Endodermal cell (in vitro differentiated cells): ENCODE data around the gene PXT1. TPM values are rescaled to one million over a fixed set of nuclear protein-coding genes. Genes with fewer than 3 reads are reported as not detected.

ENCODE experiments used
- DNase-seq: peaks from one replicate; pipeline ENCODE4 v3.0.0-alpha.2; 2017
- H3K27ac ChIP-seq: 2 replicates; pipeline ENCODE4 v1.5.1; 2013; ENCODE audit warnings: mild to moderate bottlenecking, low read depth, low read length, moderate library complexity
- H3K27me3 ChIP-seq: 2 replicates; pipeline ENCODE4 v1.6.1; 2013; ENCODE audit warnings: mild to moderate bottlenecking, low read length, moderate library complexity; ENCODE audit not compliant: insufficient read depth, control insufficient read depth, poor library complexity, severe bottlenecking
- H3K36me3 ChIP-seq: 2 replicates; pipeline ENCODE4 v1.7.0; 2013; ENCODE audit warnings: mild to moderate bottlenecking, low read length, moderate library complexity; ENCODE audit not compliant: control insufficient read depth, insufficient read depth
- H3K4me1 ChIP-seq: one replicate; pipeline ENCODE4 v1.7.0; 2013; ENCODE audit warnings: low read length; ENCODE audit not compliant: control insufficient read depth, insufficient read depth
- H3K4me3 ChIP-seq: 2 replicates; pipeline ENCODE4 v1.5.1; 2013; ENCODE audit warnings: mild to moderate bottlenecking, low read length, moderate library complexity
- H3K9ac ChIP-seq: 2 replicates; pipeline ENCODE4 v1.6.1; 2013; ENCODE audit warnings: mild to moderate bottlenecking, low read length, moderate library complexity; ENCODE audit not compliant: poor library complexity, severe bottlenecking; ENCODE audit errors: extremely low read depth
- H3K9me3 ChIP-seq: 2 replicates; pipeline ENCODE4 v1.6.1; 2013; ENCODE audit warnings: mild to moderate bottlenecking, low read length, moderate library complexity; ENCODE audit not compliant: control insufficient read depth
- H3K27ac Mint-ChIP-seq: 2 replicates; pipeline ENCODE4 v1.8.0; 2020; ENCODE audit warnings: mixed read lengths
- H3K27me3 Mint-ChIP-seq: 2 replicates; pipeline ENCODE4 v1.8.0; 2021; ENCODE audit warnings: mild to moderate bottlenecking, mixed read lengths; ENCODE audit not compliant: insufficient read depth
- H3K36me3 Mint-ChIP-seq: 2 replicates; pipeline ENCODE4 v1.8.0; 2020; ENCODE audit warnings: low read depth, mixed read lengths
- H3K4me1 Mint-ChIP-seq: 2 replicates; pipeline ENCODE4 v1.8.0; 2020; ENCODE audit warnings: mixed read lengths
- H3K4me3 Mint-ChIP-seq: 2 replicates; pipeline ENCODE4 v1.8.0; 2020; ENCODE audit warnings: mild to moderate bottlenecking, moderate library complexity, mixed read lengths
- H3K9me3 Mint-ChIP-seq: 2 replicates; pipeline ENCODE4 v1.8.0; 2020; ENCODE audit warnings: mild to moderate bottlenecking, mixed read lengths
- CTCF ChIP-seq: fragments of 200-600 bp; sonication (generic); conservative IDR thresholded peaks from 2 replicates; pipeline ENCODE4 v1.5.0; 2021; ENCODE audit warnings: antibody characterized with exemption, mild to moderate bottlenecking
- WGBS, 2 experiments: methylation state at CpG; one replicate each; pipeline versions ENCODE4 v1.1.5 to v1.1.7; 2013; ENCODE audit warnings: missing lambda C conversion rate in 2 of 2, mixed read lengths in 1 of 2; ENCODE audit not compliant: insufficient coverage in 1 of 2, insufficient read length in 1 of 2; 5-methylcytosine and 5-hydroxymethylcytosine counted together
- total RNA-seq, 2 donors: library from RNA; stranded (reverse); fragmentation: NEBNext Ultra II Directional in 1 of 2; extraction: Animal tissue kit (Norgen Biotek cat#: 25700) in 1 of 2; gene quantifications; 2 replicates in 1 of 2; 3 replicates in 1 of 2; pipeline ENCODE4 v1.2.1, GENCODE V29; 2021

PXT1 gene
- total RNA-seq, 2 donors from 2014 or later = 0.15 TPM; not detected in 1

- Histone ChIP-seq H3K27ac (no peak overlapping the region), H3K4me1 (peaks cover 6% of the 10 kb centered on the region), H3K27me3 (peaks cover 23% of the 10 kb centered on the region), H3K4me3 (no peak overlapping the region), H3K36me3 (no peaks in the 10 kb centered on the region), H3K9me3 (no peaks in the 10 kb centered on the region), H3K9ac (no peak overlapping the region)
- Mint-ChIP-seq H3K4me3 (no peak overlapping the region), H3K4me1 (peaks cover 53% of the 10 kb centered on the region), H3K27ac (no peak overlapping the region), H3K9me3 (no peaks in the 10 kb centered on the region), H3K36me3 (no peaks in the 10 kb centered on the region), H3K27me3 (peaks cover 25% of the 10 kb centered on the region)
- no peak for TF ChIP-seq CTCF
- WGBS, 2 experiments = 72 to 92% methylated on average over 3 to 4 of the region's 4 CpGs
- DNase-seq = no peak
These were observed 59.7 kb downstream of the PXT1 start for GRCh38 chr6:36382976-36383375.

- WGBS, 2 experiments = 85 to 87% methylated on average over 3 to 9 of the region's 9 CpGs
- H3K27me3 Mint-ChIP-seq = peaks cover 14% of the 10 kb centered on the region
- H3K4me3 ChIP-seq = no peak overlapping the region
- H3K9me3 ChIP-seq = no peaks in the 10 kb centered on the region
- no peak for DNase-seq
- H3K4me1 Mint-ChIP-seq = peaks cover 46% of the 10 kb centered on the region
- no peaks in the 10 kb centered on the region for H3K36me3 Mint-ChIP-seq
- peaks cover 6% of the 10 kb centered on the region for H3K4me1 ChIP-seq
- peaks cover 10% of the 10 kb centered on the region for H3K27me3 ChIP-seq
- H3K27ac ChIP-seq = no peak overlapping the region
- no peak overlapping the region for H3K4me3 Mint-ChIP-seq
- no peak for TF ChIP-seq CTCF
- no peak overlapping the region for H3K27ac Mint-ChIP-seq
- H3K36me3 ChIP-seq = no peaks in the 10 kb centered on the region
- no peak overlapping the region for H3K9ac ChIP-seq
- no peaks in the 10 kb centered on the region for H3K9me3 Mint-ChIP-seq
These were observed 60.9 kb downstream of the PXT1 start for GRCh38 chr6:36381502-36382389.

- Histone ChIP-seq H3K4me1 (peaks cover 6% of the 10 kb centered on the region), H3K9ac (no peak overlapping the region), H3K27me3 (no peaks in the 10 kb centered on the region), H3K9me3 (no peaks in the 10 kb centered on the region), H3K27ac (no peak overlapping the region), H3K36me3 (no peaks in the 10 kb centered on the region), H3K4me3 (no peak overlapping the region)
- TF ChIP-seq CTCF = no peak
- Mint-ChIP-seq H3K27me3 (no peaks in the 10 kb centered on the region), H3K9me3 (no peaks in the 10 kb centered on the region), H3K27ac (no peak overlapping the region), H3K4me3 (no peak overlapping the region), H3K4me1 (peaks cover 33% of the 10 kb centered on the region), H3K36me3 (no peaks in the 10 kb centered on the region)
- DNase-seq = no peak
- 91 to 94% methylated on average over 3 to 4 of the region's 4 CpGs for WGBS, 2 experiments
These were observed 62.5 kb downstream of the PXT1 start for GRCh38 chr6:36380166-36380565.
